NCI-H2107 (cell line): ENCODE results near the gene TECTA.

Source experiments
- DNase-seq: peaks from one replicate; lab custom pipeline; 2025; lab: John Stamatoyannopoulos, UW

Gene TECTA

DNA sequence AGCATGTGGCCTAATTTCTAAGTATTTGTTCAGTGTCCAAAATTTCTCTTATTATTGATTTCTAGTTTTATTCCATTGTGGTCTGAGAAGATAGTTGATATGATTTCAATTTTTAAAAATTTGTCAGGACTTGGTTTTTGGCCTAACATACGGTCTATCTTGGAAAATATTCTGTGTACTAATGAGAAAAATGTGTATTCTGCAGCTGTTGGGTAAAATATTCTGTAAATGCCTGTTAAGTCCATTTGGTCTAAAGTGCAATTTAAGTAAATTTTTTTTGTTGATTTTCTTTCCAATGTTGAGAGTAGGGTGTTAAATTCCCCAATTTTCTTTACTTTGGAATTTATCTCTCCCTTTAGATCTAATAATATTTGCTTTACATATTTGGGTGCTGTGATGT is 78.3 kb downstream of the TECTA start:
- no peak for DNase-seq

DNA sequence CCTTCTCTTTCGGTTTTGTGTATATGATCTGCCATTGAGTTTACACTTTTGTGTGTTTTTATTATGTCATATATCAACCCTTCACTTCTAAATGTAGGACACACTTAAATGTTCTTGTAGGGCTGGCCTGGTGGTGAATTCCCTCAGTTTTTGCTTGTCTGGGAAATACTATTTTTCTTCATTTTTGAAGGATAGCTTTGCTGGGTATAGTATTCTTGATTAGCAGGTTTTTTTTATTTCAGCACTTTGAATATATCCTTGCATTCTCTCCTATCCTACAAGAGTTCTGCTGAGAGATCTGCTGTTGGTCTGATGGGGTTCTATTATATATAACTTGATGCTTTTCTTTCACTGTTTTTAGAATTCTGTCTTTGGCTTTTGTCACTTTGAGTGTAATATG is 79.1 kb downstream of the TECTA start:
- DNase-seq: no peak

DNA sequence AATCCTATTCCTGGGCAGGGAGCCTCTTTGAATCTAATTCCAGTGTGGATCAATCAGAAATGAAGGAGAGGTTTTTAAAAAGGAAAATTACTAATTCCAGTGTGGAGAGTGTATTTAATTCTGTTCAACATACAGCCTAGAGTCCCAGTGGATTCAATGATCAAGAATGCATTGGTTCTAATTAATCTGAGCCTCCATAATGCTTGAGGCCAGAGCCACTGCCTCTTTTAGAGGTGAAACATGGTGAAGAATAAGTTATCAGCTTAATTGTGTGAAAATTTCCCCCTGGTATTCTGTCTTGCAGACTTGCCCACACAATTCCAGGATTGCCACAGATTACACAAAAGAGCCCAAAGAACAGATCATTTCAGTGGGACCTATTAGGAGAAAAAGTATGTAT is 87.7 kb downstream of the TECTA start:
- no peak for DNase-seq

DNA sequence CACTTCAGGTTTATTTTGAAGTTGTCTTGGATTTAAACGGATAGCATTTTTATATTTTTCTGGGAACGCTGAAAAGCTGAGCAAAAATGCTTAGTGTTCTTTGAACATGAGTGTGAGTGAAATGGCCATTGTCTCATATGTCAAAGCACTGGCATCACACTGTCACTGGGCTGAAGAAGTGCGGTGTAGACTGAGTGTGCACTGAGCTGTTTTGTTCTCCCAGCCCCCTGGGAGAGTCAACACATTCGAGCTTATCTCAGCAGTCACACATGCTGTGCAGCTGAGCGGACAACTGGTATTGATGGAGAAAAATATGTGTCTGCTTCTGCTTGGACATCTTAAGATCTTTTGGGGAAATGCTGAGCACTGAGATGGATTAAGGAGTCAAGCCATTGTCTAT is 90.8 kb downstream of the TECTA start:
- no peak for DNase-seq

DNA sequence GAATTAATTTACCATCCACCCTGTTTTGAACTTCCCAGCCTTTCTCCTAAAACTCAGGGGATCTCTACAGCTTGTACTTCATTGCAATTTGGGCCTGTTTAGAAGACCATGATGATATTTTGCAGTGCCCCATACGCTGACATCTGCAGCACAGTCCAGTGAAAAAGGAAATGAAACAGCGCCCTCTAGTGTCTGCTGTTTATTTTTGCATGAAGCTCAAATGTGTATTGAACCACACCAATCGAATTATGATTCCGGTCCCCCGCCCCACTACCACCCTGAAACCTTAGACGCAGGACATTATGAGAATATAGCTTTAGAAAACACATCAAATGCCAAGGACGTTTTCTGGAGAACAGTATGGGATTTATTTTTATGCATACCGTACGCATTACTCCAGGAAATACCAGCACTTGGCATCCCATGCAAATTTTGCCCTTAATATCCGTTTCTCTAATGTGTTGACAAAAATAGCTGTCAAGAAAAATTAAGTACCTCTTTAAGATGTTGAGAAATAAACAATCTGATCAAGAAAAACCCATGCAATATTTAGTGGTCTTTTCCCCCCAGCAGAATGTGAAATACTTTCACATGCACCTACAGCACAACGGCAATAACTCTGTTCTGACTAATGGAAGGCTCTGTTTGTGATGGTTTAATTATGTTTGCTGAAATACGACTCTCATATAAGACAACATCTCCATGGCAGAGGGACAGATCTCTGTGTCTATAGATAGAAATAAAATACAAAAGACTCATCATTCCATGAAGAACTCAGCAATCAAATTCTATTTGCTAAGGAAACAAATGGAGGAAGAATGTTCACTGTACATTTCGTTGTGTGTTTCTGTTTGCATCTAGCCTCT is 93.9 kb downstream of the TECTA start:
- peak; percentile 77 for DNase-seq

DNA sequence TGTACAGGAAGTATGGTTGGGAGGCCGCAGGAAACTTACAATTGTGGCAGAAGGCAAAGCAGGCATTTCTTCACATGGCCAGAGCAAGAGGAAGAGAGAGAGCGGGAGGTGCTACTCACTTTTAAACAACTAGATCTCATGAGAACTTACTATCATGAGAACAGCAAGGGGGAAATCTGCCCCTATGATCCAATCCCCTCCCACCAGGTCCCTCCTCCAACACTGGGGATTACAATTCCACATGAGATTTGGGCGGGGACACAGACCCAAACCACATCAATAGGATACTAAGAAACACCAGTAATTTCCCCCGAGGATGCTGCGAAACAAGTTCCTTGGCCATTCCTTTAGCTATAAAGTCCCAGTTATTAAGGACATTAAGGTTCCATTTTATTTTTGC is 97.4 kb downstream of the TECTA start:
- DNase-seq: no peak

DNA sequence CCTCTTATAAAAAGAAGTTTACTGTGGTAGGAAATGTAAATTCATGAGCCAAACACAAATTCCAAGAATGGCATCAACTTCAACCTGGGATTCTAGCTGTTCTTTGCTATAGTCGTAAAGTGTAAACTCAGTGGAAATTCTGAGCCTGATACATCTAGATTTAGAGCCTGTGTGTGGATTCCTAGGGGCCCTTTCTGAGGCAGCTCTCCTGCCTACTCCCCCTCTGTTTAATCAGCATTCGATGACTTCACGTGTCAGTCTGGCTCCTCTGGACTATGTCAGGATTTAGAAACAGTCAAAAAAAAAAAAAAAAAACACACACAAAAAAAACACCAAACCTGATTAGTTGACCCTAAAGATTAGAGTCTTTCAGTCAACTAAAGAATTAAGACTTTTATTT is 98.5 kb downstream of the TECTA start:
- DNase-seq: no peak

DNA sequence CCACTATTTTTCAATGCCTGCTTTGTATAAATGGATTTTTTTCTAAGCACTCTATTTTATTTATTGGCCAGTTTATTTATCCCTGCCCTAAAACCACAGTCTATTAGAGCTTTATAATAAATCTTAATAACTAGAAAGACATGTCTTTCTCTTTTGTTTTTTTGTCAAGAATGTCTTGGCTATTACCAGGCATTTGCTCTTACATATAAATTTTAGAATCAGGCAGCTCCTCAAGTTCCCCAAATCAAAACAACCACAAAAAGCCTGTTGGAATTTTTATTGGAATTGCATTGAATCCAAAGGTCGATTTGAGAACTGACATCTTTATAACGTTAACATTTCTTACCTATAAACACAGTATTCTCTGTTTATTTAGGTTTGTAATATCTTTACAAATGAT is 105.8 kb downstream of the TECTA start:
- DNase-seq: no peak

DNA sequence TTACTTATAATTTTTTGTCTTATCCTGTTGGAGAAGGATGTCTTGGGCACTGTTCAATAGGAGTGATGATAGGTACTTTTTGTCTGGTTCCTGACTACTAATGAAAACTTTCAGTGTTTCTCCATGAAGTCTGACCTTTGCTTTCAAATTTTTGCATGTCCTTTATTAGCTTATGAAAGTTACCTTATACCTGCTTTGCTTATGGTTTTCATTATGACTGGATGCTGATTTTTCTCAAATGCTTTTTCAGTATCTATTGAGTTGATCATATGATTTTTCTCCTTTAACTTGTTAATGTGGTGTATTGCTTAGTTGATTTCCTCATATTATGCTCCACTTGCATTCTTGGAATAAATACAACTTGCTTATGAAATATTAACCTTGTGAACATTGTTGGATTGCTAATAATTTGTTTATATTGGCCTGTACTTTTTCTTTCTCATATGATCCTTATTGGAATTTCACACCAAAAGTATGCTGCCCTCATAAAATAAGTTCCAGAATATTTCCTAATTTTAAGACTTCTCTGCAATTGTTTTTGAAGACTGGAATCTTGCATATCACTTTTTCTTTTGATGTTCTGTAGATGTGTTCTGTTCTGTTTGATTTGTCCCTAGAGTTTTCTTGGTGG is 106.6 kb downstream of the TECTA start:
- no peak for DNase-seq

DNA sequence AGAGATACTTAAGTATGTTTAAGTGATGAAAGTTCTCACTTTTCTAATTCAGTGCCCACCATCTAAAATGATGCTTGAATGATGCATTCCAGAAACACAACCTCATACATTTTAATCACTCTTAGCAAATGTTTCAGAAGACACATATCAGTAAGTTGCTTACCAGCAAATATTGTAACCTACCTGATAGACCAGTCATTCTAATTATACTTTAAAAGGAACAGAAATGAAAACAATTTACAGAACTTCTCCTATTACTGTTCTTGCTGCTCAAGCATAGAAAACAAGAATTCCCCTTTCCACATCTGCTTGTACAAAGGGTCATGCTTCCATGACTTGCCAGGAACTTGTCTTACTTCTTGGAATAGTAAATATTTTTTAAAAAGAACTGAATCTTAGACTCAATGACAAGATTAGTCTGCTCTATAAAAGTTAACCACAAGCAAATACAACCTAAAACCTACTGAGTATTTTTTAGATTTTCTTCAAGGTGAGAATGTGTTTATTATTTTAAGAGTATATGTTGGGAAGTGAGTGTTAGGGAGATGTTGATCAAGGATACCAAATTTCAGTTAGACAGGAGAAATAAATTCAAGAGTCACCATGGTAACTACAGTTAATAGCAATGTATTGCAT is 109.5 kb downstream of the TECTA start:
- DNase-seq: no peak

DNA sequence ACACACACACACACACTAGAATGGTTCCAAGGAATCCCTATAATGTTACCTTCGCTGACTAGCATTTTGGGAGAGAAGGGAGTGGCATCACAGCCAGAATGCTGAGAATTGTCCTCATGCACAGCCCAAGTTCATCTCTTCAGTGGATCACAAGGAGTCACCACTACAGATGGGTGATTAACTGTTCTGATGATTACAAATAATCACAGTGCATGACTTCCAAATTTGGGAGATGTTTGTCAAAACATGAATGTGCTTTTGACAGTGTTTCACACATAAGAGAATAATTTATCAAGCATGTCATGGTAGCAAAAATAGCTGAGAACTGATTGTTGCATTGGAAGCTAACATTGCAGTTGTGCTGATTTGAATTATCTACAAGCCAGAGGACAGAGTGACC is 110.6 kb downstream of the TECTA start:
- no peak for DNase-seq

DNA sequence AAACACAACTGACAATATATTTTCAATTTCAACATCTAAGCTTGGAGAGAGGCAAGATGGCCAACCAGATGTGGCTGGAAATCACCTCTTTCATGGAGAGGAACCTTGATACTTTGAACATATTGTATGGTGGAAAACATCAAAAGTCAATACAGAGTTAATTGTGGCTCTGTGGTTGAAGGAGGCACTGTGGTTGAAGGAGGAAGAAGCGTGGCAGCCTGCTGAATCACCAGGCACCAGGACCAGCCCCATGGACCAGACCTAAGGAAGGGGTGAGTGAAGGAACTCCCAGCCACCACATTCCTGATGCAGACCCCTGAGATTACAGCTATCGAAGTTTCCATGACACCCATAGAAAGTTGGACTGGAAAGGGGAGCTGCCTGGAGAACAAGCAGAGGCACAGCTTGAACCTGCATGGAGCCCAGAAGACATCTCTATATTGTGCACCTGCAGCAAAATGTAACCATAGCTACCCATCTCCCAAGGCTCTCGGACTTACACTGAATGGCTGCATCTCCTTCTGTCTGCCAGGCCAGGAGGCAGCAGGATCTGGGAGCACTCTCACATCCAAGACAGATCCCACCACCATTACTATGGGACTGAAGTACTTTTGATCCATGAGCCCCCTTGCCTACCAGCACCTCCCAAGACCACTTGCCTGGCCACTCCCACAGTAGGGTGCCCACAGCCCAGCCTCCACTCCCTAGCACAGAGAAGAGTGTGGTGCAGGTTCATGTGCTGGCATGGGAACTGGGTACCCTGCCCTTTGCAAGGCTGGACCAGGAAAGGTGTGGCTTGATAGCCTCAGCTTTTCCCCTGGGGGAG is 111.7 kb downstream of the TECTA start:
- DNase-seq: no peak

DNA sequence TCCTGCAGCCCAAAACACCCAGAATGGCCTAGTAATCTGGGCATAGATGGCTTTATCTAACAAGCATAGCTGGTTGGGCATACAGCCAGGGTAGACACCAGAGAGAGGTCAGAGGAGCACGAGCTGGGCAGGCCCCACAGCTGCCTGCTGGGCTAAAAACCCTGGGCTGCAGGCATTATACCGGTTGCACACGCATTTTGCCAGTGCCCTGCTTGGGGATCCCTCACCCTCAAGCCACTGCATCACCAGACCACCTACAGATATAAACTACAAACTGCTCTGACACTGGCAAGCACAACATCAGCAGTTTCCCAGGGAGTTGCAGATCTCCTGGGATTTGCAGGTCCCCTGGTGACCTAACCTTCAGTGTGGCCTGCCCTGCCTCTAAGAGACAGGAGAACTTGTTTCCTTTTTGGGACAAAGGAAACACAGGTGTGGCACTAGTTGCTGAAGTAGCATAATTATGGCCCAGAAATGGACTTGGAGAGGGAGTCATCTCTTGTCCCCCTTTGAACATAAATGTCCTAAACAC is 112.4 kb downstream of the TECTA start:
- DNase-seq: no peak

DNA sequence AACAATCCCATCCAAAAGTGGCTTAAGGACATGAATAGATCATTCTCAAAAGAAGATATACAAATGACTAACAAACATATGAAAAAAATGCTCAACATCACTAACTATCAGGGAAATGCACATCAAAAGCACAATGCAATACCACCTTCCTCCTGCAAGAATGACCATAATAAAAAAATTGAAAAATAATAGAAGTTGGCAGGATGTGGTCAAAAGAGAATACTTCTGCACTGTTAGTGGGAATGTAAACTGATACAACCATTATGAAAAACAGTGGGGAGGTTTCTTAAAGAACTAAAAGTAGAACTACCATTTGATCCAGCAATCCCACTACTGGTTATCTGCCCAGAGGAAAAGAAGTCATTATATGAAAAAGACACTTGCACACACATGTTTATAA is 113.8 kb downstream of the TECTA start:
- no peak for DNase-seq

DNA sequence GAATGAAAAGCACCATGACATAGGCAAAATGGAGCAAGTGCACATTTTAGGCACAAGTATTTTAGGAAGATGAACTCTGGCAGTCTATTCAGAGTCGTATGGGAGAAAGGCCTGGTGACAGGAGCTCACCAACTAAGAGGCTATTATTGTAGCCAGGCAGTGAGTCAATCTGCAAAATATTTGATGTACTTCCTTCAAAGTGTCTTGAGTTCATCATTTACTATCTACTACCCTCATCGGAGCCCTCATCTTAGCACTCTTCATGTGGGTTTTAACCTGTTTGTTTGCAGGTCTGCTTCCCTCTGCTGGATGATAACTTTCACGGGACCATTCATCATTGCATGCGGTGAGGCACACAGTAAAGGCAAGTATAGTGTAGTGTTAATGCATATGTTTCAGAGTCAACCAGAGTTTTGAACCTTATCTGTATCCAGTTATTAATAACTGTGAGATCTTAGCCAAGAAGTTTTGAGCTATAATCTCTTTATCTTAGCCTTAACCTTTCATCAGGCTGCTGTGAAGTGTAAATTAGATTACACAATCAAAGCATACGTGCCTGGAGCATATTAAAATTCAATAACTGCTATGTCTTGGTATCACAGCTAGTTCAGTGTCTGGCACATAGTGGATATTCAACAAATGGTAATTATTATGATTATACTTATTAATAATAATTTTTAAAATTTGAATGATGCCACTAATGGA is 120.6 kb downstream of the TECTA start:
- no peak for DNase-seq

DNA sequence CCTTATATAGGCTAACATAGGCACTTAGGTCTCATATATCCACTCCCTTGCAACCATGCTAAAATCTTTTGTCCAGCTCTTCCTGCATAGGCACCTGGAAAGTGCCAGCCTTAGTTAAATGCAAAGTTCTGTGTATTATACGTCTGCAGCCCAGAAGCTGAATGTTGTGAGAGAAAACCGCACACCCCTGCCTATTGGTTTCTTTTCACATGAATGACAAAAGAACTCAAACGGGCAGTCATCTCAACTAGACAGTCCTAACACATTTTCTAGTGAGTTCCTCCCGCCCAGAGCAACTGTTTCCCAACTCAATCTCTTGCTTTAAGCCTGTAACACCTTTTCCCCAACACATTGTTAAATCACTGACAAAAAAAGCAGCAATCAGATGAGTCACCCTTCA is 122.1 kb downstream of the TECTA start:
- no peak for DNase-seq

DNA sequence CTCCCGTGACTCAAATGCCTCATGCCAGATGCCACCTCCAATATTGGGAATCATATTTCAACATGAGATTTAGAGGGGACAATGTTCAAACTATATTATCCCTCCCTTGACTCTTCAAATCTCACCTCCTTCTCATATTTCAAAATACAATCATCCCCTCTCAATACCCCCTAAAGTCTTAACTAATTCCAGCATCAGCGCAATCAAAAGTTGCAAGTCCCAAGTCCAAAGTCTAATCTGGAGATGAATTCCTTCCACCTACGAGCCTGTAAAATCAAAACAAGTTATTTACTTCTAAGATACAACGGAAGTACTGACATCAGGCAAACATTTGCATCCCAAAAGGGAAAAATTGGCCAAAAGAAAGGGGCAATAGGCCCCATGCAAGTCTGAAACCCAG is 124.3 kb downstream of the TECTA start:
- no peak for DNase-seq

DNA sequence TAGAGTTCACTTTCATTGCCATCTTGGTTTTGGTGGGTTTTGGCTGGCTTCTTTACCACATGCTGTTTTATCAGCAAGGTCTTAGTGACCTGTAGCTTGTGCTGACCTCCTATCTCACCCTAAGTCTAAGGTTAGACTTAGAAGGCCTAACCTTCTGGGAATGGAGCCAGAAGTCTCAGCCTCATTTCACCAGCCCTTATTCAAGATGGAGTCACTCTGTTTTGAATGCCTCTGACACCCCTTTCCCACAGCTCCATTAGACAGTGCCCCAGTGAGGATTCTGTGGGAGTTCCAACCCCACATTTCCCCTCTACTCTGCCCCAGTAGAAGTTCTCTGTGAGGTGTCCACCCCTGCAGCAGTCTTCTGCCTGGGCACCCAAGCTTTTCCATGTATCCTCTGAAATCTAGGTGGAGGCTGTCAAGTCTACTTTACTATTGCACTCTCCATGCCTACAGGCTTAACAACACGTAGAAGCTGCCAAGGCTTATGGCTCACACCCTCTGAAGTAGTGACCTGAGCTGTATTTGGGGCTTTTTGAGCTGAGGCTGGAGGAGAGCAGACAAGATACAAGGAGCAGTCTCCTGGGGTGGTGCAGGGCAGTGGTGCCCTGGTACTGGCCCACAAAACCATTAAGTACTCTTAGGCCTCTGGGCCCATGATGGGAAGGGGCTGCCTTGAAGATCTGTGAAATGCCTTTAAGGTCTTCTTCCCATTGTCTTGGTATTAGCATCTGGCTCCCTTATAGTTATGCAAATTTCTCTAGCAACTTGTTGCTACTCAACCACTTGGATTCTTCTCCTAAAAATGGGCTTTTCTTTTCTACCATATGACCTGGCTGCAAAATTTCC is 125.6 kb downstream of the TECTA start:
- DNase-seq: no peak

DNA sequence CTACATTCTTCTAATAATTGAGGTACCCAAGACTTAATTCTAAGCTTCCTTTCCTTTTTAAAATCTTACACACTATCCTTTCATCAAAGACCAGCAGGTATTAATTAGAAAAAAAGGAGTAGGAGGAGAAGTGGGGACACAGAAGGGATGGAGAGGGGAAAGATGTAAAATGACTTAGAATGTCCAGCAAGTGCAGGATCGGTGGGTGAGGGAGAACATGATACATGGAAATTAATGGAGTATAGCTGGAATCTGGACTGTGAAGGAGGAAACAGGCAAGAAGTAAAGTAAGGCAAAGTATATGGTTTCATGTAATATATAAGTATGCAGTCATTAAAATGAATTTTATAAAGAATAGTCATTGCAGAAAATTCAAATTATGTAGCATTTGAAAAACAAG is 127.8 kb downstream of the TECTA start:
- no peak for DNase-seq

DNA sequence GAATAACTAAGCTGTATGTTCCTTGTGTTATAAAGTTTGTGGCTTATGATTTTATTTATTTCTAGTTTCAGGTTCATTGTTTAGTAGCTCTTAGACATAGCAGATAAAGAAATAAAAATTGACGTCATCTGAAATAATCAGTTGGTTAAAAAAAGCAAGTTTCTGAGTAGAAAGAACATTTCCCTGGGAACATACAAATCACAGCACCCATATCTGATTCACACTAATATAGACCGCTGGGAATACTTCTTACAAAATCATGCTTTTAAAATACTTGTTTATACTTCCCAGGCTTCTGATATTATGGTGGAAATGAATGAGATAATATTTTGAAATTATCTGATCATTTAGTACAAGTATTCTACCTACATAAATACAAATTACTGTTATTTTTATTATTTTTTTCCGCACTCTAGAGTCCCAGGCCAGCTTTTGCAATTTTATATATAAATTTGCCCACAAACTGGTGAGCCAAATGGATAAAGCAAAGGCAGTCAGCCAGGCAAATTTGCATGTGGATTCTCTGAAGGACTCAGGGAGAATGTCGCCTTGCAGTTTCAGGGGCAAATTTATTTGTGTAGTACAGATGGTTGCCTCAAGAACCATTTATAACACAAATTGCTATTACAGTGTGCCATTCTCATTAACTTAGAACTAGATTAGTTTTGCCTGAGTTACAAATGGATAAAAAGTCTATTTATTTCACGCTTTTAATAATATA is 128.6 kb downstream of the TECTA start:
- DNase-seq: no peak
